ENCODE measurements around the gene OLIG2. TPM values are rescaled to one million over a fixed set of nuclear protein-coding genes. Genes with fewer than 3 reads are reported as not detected.

Gene OLIG2
- total RNA-seq, 1 experiment from 2014 or later: not detected

GRCh38 chr21:32977216-32977615 is 48.5 kb upstream of the OLIG2 start:
- Histone ChIP-seq H3K9ac (ENCODE audit: low read length) (no peak overlapping the region), H3K4me1 (ENCODE audit: control insufficient read depth in 1 of 2, insufficient read depth in 2 of 2, low read length in 2 of 2) (no peaks in the 10 kb centered on the region), H4K20me1 (ENCODE audit: insufficient read depth) (no peaks in the 10 kb centered on the region), H2AFZ (ENCODE audit: low read depth, low read length, poor library complexity, severe bottlenecking) (no peak overlapping the region), H3K9me2 (ENCODE audit: insufficient read depth) (no peaks in the 10 kb centered on the region), H3K4me3 (replicated peaks in 1 of 2; ENCODE audit: low read depth in 1 of 2, low read length in 2 of 2) (no peak overlapping the region), H3K36me3 (ENCODE audit: control insufficient read depth in 1 of 2, insufficient read depth in 2 of 2, low read length in 2 of 2) (no peaks in the 10 kb centered on the region), H3K9me3 (ENCODE audit: control insufficient read depth in 1 of 2, insufficient read depth in 1 of 2, low read depth in 1 of 2, low read length in 2 of 2) (no peaks in the 10 kb centered on the region), H3K4me2 (ENCODE audit: low read length) (no peak overlapping the region), H3K27me3 (ENCODE audit: insufficient read depth, low read length) (peaks cover 51% of the 10 kb centered on the region), H3K27ac (ENCODE audit: low read depth, low read length) (no peak overlapping the region), H3K79me2 (ENCODE audit: insufficient read depth, low read length) (no peaks in the 10 kb centered on the region)
- TF ChIP-seq ELF1 (IDR thresholded peaks at IDR 0.05; ENCODE audit: borderline replicate concordance, low read depth): no peak
- no peak for TF ChIP-seq CBX3 (IDR thresholded peaks at IDR 0.05; ENCODE audit: low read depth)
- no peak for TF ChIP-seq ZFX (IDR thresholded peaks at IDR 0.05)
- TF ChIP-seq ZNF274 (IDR thresholded peaks at IDR 0.05; ENCODE audit: low read depth, low read length): no peak
- TF ChIP-seq EZH2 (IDR thresholded peaks at IDR 0.05): no peak
- no peak for TF ChIP-seq EZH2phosphoT487 (IDR thresholded peaks at IDR 0.05; ENCODE audit: borderline replicate concordance)
- no peak for TF ChIP-seq CEBPB (IDR thresholded peaks at IDR 0.05; ENCODE audit: low read depth)
- TF ChIP-seq MAX (IDR thresholded peaks at IDR 0.05): no peak
- TF ChIP-seq ZBTB33 (IDR thresholded peaks at IDR 0.05; ENCODE audit: extremely low read depth, insufficient replicate concordance, low read length): no peak
- TF ChIP-seq REST (IDR thresholded peaks at IDR 0.05; ENCODE audit: low read depth): no peak
- TF ChIP-seq YY1 (IDR thresholded peaks at IDR 0.05; ENCODE audit: extremely low read depth, insufficient replicate concordance, low read depth, low read length): no peak
- intact Hi-C loops (cut with micrococcal nuclease): no loop called here
- CTCF ChIA-PET: no interaction called here
- BruUV-seq (replicated peaks): no TSS peak
- POLR2A ChIA-PET: no interaction called here
- RAD21 ChIA-PET (ENCODE audit: low non-redundant PET in 1 of 2, low total read pairs in 2 of 2, uncharacterized antibody in 2 of 2, unreplicated experiment in 2 of 2): no interaction called here
- no peak for DNase-seq (ENCODE audit: low read depth, low spot score)
- ATAC-seq: no peak
